ENCODE data around the gene FCER1G.

- no peak for TF ChIP-seq CTCF (conservative IDR thresholded peaks at IDR 0.05; ENCODE audit: low read length)
- no peak for TF ChIP-seq EZH2phosphoT487 (IDR thresholded peaks at IDR 0.05; ENCODE audit: borderline replicate concordance)
Measured at GRCh38 chr1:161244888-161245287, 29.8 kb downstream of the FCER1G start.

Measured in Loucy (cell line).